GM12891 (cell line): ENCODE measurements around the gene TYROBP.

Experiments
- POLR2A ChIP-seq: IDR thresholded peaks from 2 replicates; pipeline ENCODE4 v1.6.1; 2011; ENCODE audit warnings: low read depth, low read length, control low read depth
- TAF1 ChIP-seq: IDR thresholded peaks from 2 replicates; pipeline ENCODE4 v1.6.1; 2011; ENCODE audit warnings: low read depth, low read length, control low read depth

- TF ChIP-seq POLR2A (no peak), TAF1 (no peak)
These were observed 2.8 kb downstream of the TYROBP start for GRCh38 chr19:35905178-35905727.
